Mammary epithelial cell (primary cell): ENCODE data around the gene ACTBL2.

Source experiments
- CTCF ChIP-seq, 2 donors: IDR thresholded peaks in 1 of 2; conservative IDR thresholded peaks in 1 of 2; 2 replicates each; pipeline ENCODE4 v1.5.1; 2011 to 2012; ENCODE audit warnings: inconsistent platforms in 2 of 2, low read length in 2 of 2, mild to moderate bottlenecking in 2 of 2, control low read depth in 1 of 2, low read depth in 1 of 2; ENCODE audit not compliant: insufficient read depth in 1 of 2; ENCODE audit errors: extremely low read depth in 1 of 2
- EZH2 ChIP-seq: IDR thresholded peaks from 2 replicates; pipeline ENCODE4 v1.6.1; 2012; ENCODE audit warnings: low read length, inconsistent platforms, borderline replicate concordance

DNA sequence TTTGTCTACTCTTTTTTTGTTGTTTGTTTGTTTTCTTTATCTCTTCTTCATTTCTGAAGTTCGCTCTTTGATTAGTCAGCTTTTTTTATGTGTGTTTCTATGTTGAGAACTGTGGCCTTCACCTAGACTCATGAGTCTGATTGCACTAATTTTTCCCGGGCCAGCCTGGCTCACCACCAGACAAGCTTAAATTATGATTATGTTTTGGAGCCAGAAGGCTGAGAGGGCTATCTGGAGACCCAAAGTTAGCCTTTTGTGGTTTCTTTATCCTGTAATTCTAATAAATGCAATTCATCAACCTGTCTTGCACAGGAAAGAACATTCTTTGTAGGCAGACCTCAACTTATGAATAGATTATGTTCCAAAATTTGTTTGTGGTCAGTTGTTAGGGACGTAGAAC is 20.8 kb upstream of the ACTBL2 start:
- TF ChIP-seq CTCF (conservative IDR thresholded peaks at IDR 0.05 in 1 of 2, IDR thresholded peaks at IDR 0.05 in 1 of 2; ENCODE audit: extremely low read depth in 1 of 2, insufficient read depth in 1 of 2, low read depth in 1 of 2, low read length in 2 of 2) (no peak), EZH2 (no peak)
